DND-41 (cell line): ENCODE results near the gene SH3RF3.

Source experiments
- EZH2 ChIP-seq: IDR thresholded peaks from 3 replicates; pipeline ENCODE4 v1.6.1; 2012; ENCODE audit warnings: borderline replicate concordance, low read depth, mild to moderate bottlenecking, moderate library complexity, low read length, inconsistent platforms; ENCODE audit not compliant: severe bottlenecking
- TF ChIP-seq, protein P1 (sequence below): IDR thresholded peaks from 2 replicates; pipeline ENCODE4 v1.5.1; 2012; ENCODE audit warnings: borderline replicate concordance, low read length, moderate library complexity, mild to moderate bottlenecking; ENCODE audit not compliant: poor library complexity, severe bottlenecking; ENCODE audit errors: extremely low read depth

DNA sequence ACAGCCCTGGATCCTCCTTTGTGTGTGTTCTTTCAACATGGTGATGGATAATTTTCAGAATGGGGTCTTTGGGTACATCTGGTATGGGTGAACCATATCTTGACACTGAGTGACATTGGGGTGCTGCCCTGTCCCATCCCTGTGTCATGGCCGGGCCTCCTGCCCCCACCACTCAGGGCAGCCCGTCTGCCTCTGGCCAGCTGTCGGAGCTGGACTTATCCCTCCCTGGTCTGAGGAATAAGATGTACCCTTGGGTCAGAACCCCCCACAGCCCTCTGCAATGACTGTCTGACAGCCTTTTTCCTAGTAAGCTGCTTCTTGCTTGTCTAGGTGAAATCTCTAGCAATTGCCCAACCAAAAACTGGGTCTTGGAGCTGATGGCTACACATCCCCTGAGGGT lies 142.9 kb downstream of the SH3RF3 start:
- TF ChIP-seq, protein P1, sequence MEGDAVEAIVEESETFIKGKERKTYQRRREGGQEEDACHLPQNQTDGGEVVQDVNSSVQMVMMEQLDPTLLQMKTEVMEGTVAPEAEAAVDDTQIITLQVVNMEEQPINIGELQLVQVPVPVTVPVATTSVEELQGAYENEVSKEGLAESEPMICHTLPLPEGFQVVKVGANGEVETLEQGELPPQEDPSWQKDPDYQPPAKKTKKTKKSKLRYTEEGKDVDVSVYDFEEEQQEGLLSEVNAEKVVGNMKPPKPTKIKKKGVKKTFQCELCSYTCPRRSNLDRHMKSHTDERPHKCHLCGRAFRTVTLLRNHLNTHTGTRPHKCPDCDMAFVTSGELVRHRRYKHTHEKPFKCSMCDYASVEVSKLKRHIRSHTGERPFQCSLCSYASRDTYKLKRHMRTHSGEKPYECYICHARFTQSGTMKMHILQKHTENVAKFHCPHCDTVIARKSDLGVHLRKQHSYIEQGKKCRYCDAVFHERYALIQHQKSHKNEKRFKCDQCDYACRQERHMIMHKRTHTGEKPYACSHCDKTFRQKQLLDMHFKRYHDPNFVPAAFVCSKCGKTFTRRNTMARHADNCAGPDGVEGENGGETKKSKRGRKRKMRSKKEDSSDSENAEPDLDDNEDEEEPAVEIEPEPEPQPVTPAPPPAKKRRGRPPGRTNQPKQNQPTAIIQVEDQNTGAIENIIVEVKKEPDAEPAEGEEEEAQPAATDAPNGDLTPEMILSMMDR: no peak
- no peak for TF ChIP-seq EZH2
